Neural progenitor cell (in vitro differentiated cells): Measurements from ENCODE around the gene BPIFB2. TPM values are rescaled to one million over a fixed set of nuclear protein-coding genes. Genes with fewer than 3 reads are reported as not detected.

Source experiments
- DNase-seq: peaks from one replicate; pipeline ENCODE4 v3.0.0-alpha.2; 2016; ENCODE audit warnings: low spot score
- H2AFZ ChIP-seq: fragments of 200-600 bp; sonication (generic); replicated peaks from 2 replicates; pipeline ENCODE4 v1.6.1; 2016; ENCODE audit warnings: antibody characterized with exemption
- H3F3A ChIP-seq: fragments of 200-600 bp; sonication (generic); 2 replicates; pipeline ENCODE4 v1.6.1; 2016; ENCODE audit warnings: antibody characterized with exemption, low read depth
- H3K27ac ChIP-seq: fragments of 200-600 bp; sonication (generic); 2 replicates; pipeline ENCODE4 v1.5.1; 2016; ENCODE audit warnings: mild to moderate bottlenecking
- H3K27me3 ChIP-seq: fragments of 200-600 bp; sonication (generic); 2 replicates; pipeline ENCODE4 v1.6.1; 2016; ENCODE audit warnings: mild to moderate bottlenecking, moderate library complexity
- H3K36me3 ChIP-seq: fragments of 200-600 bp; sonication (generic); 2 replicates; pipeline ENCODE4 v1.5.1; 2016
- H3K4me1 ChIP-seq: fragments of 200-600 bp; sonication (generic); 2 replicates; pipeline ENCODE4 v1.6.1; 2016; ENCODE audit warnings: mixed run types
- H3K4me2 ChIP-seq: fragments of 200-600 bp; sonication (generic); 2 replicates; pipeline ENCODE4 v1.6.1; 2016
- H3K4me3 ChIP-seq: fragments of 200-600 bp; sonication (generic); 2 replicates; pipeline ENCODE4 v1.5.1; 2016
- H3K79me2 ChIP-seq: fragments of 200-600 bp; sonication (generic); 2 replicates; pipeline ENCODE4 v1.6.1; 2016; ENCODE audit warnings: low read depth
- H3K9ac ChIP-seq: fragments of 200-600 bp; sonication (generic); 2 replicates; pipeline ENCODE4 v1.6.1; 2016
- H3K9me3 ChIP-seq: fragments of 200-600 bp; sonication (generic); 2 replicates; pipeline ENCODE4 v1.5.1; 2016; ENCODE audit warnings: low read depth
- H4K20me1 ChIP-seq: fragments of 200-600 bp; sonication (generic); 2 replicates; pipeline ENCODE4 v1.6.1; 2016; ENCODE audit warnings: low read depth
- H3K27ac Mint-ChIP-seq: 3 replicates; pipeline ENCODE4 v1.8.0; 2021; ENCODE audit warnings: mixed read lengths
- H3K27me3 Mint-ChIP-seq: 2 replicates; pipeline ENCODE4 v1.8.0; 2022; ENCODE audit warnings: low read depth, mild to moderate bottlenecking, inconsistent platforms, moderate library complexity, mixed read lengths; ENCODE audit not compliant: insufficient read depth
- H3K36me3 Mint-ChIP-seq: 3 replicates; pipeline ENCODE4 v1.8.0; 2021; ENCODE audit warnings: mixed read lengths
- H3K4me1 Mint-ChIP-seq: 3 replicates; pipeline ENCODE4 v1.8.0; 2021; ENCODE audit warnings: mixed read lengths
- H3K4me3 Mint-ChIP-seq: 3 replicates; pipeline ENCODE4 v1.8.0; 2021; ENCODE audit warnings: mild to moderate bottlenecking, moderate library complexity, mixed read lengths
- H3K9me3 Mint-ChIP-seq: 3 replicates; pipeline ENCODE4 v1.8.0; 2020; ENCODE audit warnings: mixed read lengths
- EZH2 ChIP-seq: fragments of 200-600 bp; sonication (generic); IDR thresholded peaks from 2 replicates; pipeline ENCODE4 v1.6.1; 2017; ENCODE audit warnings: antibody characterized with exemption, mild to moderate bottlenecking, moderate library complexity
- EZH2phosphoT487 ChIP-seq: fragments of 200-600 bp; sonication (generic); IDR thresholded peaks from 2 replicates; pipeline ENCODE4 v1.6.1; 2017; ENCODE audit warnings: antibody characterized with exemption
- total RNA-seq: library from RNA; depleted of rRNA; stranded (reverse); fragments of >200 nt; gene quantifications from 2 replicates; pipeline ENCODE4 v1.2.3, GENCODE V29; 2015; ENCODE audit warnings: low replicate concordance
- TF ChIP-seq, protein P1 (sequence below): fragments of 200-600 bp; sonication (generic); IDR thresholded peaks from 2 replicates; pipeline ENCODE4 v1.5.1; 2017; ENCODE audit warnings: antibody characterized with exemption, mild to moderate bottlenecking

BPIFB2 gene
- total RNA-seq, 1 donor from 2014 or later = not detected

DNA sequence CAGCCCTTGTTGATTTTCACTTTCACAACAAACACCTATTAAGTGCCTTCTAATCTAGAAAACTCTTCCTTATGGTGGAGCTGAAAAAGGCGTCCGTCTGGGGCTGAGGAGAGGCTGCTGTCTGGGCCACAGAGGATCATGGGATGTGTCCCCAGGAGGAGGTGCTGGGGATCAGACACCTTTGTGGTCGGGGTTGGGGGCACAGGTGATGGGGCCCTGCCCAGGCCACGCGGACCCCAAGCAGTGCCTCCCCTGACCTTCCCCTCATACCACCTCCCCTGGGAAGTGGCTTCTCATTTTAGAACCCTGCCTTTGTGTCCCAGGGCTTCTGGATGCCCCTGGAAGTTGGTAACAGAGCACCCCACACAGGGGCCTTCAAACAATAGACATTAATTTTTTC lies 44.3 kb upstream of the BPIFB2 start:
- Histone ChIP-seq H3K79me2 (no peaks in the 10 kb centered on the region), H2AFZ (no peak overlapping the region), H4K20me1 (no peaks in the 10 kb centered on the region), H3K4me1 (no peaks in the 10 kb centered on the region), H3K9me3 (no peaks in the 10 kb centered on the region), H3K4me3 (no peak overlapping the region), H3K36me3 (no peaks in the 10 kb centered on the region), H3K4me2 (no peak overlapping the region), H3K27ac (no peak overlapping the region), H3K27me3 (no peaks in the 10 kb centered on the region), H3K9ac (no peak overlapping the region), H3F3A (no peaks in the 10 kb centered on the region)
- no peak overlapping the region for H3K27ac Mint-ChIP-seq
- no peaks in the 10 kb centered on the region for H3K36me3 Mint-ChIP-seq
- H3K4me3 Mint-ChIP-seq = no peak overlapping the region
- DNase-seq = no peak
- peaks cover 10% of the 10 kb centered on the region for H3K27me3 Mint-ChIP-seq
- no peaks in the 10 kb centered on the region for H3K9me3 Mint-ChIP-seq
- TF ChIP-seq, protein P1, sequence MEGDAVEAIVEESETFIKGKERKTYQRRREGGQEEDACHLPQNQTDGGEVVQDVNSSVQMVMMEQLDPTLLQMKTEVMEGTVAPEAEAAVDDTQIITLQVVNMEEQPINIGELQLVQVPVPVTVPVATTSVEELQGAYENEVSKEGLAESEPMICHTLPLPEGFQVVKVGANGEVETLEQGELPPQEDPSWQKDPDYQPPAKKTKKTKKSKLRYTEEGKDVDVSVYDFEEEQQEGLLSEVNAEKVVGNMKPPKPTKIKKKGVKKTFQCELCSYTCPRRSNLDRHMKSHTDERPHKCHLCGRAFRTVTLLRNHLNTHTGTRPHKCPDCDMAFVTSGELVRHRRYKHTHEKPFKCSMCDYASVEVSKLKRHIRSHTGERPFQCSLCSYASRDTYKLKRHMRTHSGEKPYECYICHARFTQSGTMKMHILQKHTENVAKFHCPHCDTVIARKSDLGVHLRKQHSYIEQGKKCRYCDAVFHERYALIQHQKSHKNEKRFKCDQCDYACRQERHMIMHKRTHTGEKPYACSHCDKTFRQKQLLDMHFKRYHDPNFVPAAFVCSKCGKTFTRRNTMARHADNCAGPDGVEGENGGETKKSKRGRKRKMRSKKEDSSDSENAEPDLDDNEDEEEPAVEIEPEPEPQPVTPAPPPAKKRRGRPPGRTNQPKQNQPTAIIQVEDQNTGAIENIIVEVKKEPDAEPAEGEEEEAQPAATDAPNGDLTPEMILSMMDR = no peak
- TF ChIP-seq EZH2phosphoT487 = no peak
- no peak for TF ChIP-seq EZH2
- H3K4me1 Mint-ChIP-seq = no peaks in the 10 kb centered on the region

DNA sequence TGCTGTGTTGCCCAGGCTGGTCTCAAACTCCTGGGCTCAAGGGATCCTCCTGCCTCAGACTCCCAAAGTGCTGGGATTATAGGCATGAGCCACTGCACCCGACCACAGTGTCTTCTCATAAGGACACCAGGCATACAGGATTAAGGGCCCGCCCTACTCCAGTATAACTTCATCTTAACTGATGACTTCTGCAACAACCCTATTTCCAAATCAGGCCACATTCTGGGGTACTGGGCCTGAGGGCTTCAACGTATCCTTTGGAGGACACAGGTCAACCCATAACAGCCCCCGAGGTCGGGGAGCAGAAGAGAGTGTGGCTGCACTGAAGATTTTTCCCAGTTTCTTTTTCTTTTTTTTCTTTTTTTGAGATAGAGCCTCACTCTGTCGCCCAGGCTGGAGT lies 42.9 kb upstream of the BPIFB2 start:
- Mint-ChIP-seq H3K4me3 (no peak overlapping the region), H3K36me3 (no peaks in the 10 kb centered on the region), H3K27me3 (peaks cover 7% of the 10 kb centered on the region), H3K27ac (no peak overlapping the region), H3K9me3 (no peaks in the 10 kb centered on the region), H3K4me1 (peaks cover 5% of the 10 kb centered on the region)
- no peak for DNase-seq
- H3K36me3 ChIP-seq = no peaks in the 10 kb centered on the region
- no peaks in the 10 kb centered on the region for H3K9me3 ChIP-seq
- no peaks in the 10 kb centered on the region for H3K27me3 ChIP-seq
- H3K9ac ChIP-seq = no peak overlapping the region
- H3F3A ChIP-seq = no peaks in the 10 kb centered on the region
- no peak overlapping the region for H3K4me2 ChIP-seq
- H3K4me1 ChIP-seq = no peaks in the 10 kb centered on the region
- H2AFZ ChIP-seq = no peak overlapping the region
- H4K20me1 ChIP-seq = no peaks in the 10 kb centered on the region
- no peak overlapping the region for H3K27ac ChIP-seq
- TF ChIP-seq EZH2 = no peak
- TF ChIP-seq EZH2phosphoT487 = no peak
- TF ChIP-seq, protein P1 = no peak
- no peaks in the 10 kb centered on the region for H3K79me2 ChIP-seq
- H3K4me3 ChIP-seq = no peak overlapping the region

DNA sequence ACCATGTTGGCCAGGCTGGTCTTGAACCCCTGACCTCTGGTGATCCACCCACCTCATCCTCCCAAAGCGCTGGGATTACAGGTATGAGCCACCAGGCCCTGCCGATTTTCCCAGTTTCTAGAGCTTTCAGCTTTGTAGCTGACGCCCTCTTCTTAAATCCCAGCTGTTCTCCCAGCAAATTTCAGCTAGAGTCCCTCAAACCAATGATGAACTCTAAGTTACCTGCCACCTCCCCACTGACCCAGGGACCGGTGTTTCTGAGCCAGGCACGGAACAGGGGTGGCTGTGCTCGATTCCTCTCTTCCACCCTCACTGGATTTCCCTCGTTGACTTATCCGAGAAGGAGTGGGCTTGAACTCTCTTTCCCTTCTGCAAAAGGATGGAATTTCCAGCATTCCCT lies 42.4 kb upstream of the BPIFB2 start:
- Histone ChIP-seq H3F3A (no peaks in the 10 kb centered on the region), H3K27me3 (no peaks in the 10 kb centered on the region), H3K9me3 (no peaks in the 10 kb centered on the region), H3K79me2 (no peaks in the 10 kb centered on the region), H3K4me1 (no peaks in the 10 kb centered on the region), H3K27ac (no peak overlapping the region), H3K4me3 (no peak overlapping the region), H3K4me2 (no peak overlapping the region), H3K9ac (no peak overlapping the region), H4K20me1 (no peaks in the 10 kb centered on the region), H3K36me3 (no peaks in the 10 kb centered on the region), H2AFZ (no peak overlapping the region)
- Mint-ChIP-seq H3K9me3 (no peaks in the 10 kb centered on the region), H3K27ac (peak overlapping the region; percentile 38), H3K4me3 (no peak overlapping the region), H3K36me3 (no peaks in the 10 kb centered on the region), H3K4me1 (peaks cover 7% of the 10 kb centered on the region), H3K27me3 (peaks cover 10% of the 10 kb centered on the region)
- no peak for TF ChIP-seq EZH2phosphoT487
- TF ChIP-seq, protein P1 = no peak
- no peak for TF ChIP-seq EZH2
- DNase-seq = no peak
